Stimulated activated naive CD8-positive, alpha-beta T cell treated with anti-CD3 and anti-CD28 coated beads, Interleukin-15, amount 100 ng/mL, for 72 hours (primary cell): ENCODE results near the gene TANGO6.
"Not testable (repeated sequence)": the region's sequence is repeated elsewhere in the genome, so short reads cannot be mapped to it uniquely, and the experiment has no call there.

ENCODE experiments used
- ATAC-seq: fragments of 150-1000 bp; cut with Tn5 transposase; 2 replicates; pipeline ENCODE4 v1.10.0; 2021; ENCODE audit warnings: mild to moderate bottlenecking, moderate library complexity
- DNase-seq, 2 donors: peaks; one replicate each; pipeline ENCODE4 v3.0.0; 2021 to 2022
- H3K27ac Mint-ChIP-seq, 2 donors: one replicate each; pipeline ENCODE4 v1.8.0; 2022; ENCODE audit warnings: mild to moderate bottlenecking in 2 of 2, mixed read lengths in 2 of 2, moderate library complexity in 2 of 2
- H3K27me3 Mint-ChIP-seq: one replicate; pipeline ENCODE4 v1.8.0; 2022; ENCODE audit warnings: mixed read lengths
- H3K4me1 Mint-ChIP-seq: one replicate; pipeline ENCODE4 v1.8.0; 2022; ENCODE audit warnings: mild to moderate bottlenecking, mixed read lengths
- H3K4me3 Mint-ChIP-seq, 2 donors: one replicate each; pipeline ENCODE4 v1.8.0; 2022; ENCODE audit warnings: mild to moderate bottlenecking in 2 of 2, mixed read lengths in 2 of 2, moderate library complexity in 1 of 2
- H3K9me3 Mint-ChIP-seq, 2 donors: one replicate each; pipeline ENCODE4 v1.8.0; 2022; ENCODE audit warnings: mixed read lengths in 2 of 2

Gene TANGO6

GRCh38 chr16:69124406-69124805 lies 281.1 kb downstream of the TANGO6 start:
- not testable (repeated sequence) for H3K4me3 Mint-ChIP-seq, H3K27me3 Mint-ChIP-seq, H3K27ac Mint-ChIP-seq, H3K9me3 Mint-ChIP-seq, DNase-seq, ATAC-seq
- H3K4me1 Mint-ChIP-seq: peaks cover 39% of the 10 kb centered on the region

- peak overlapping the region in 1 of 2 donors; percentile 81 for H3K27ac Mint-ChIP-seq
- DNase-seq, ATAC-seq, H3K9me3 Mint-ChIP-seq, H3K4me3 Mint-ChIP-seq, H3K27me3 Mint-ChIP-seq: not testable (repeated sequence)
- peaks cover 45% of the 10 kb centered on the region for H3K4me1 Mint-ChIP-seq
These were observed 281.6 kb downstream of the TANGO6 start for GRCh38 chr16:69124961-69125360.

- DNase-seq (no peak), ATAC-seq (no peak)
- Mint-ChIP-seq H3K4me1 (peaks cover 58% of the 10 kb centered on the region), H3K27ac (no peak overlapping the region), H3K27me3 (no peaks in the 10 kb centered on the region), H3K4me3 (no peak overlapping the region), H3K9me3 (no peaks in the 10 kb centered on the region)
These were observed 282.9 kb downstream of the TANGO6 start for GRCh38 chr16:69126221-69126620.

GRCh38 chr16:69126801-69127200 lies 283.5 kb downstream of the TANGO6 start:
- H3K4me3 Mint-ChIP-seq, H3K27me3 Mint-ChIP-seq, DNase-seq, H3K9me3 Mint-ChIP-seq, ATAC-seq: not testable (repeated sequence)
- Mint-ChIP-seq H3K4me1 (peaks cover 63% of the 10 kb centered on the region), H3K27ac (peak overlapping the region in 1 of 2 donors; percentile 74)

GRCh38 chr16:69127966-69128510 lies 284.7 kb downstream of the TANGO6 start:
- peaks cover 65% of the 10 kb centered on the region for H3K4me1 Mint-ChIP-seq
- no peaks in the 10 kb centered on the region for H3K27me3 Mint-ChIP-seq
- no peaks in the 10 kb centered on the region for H3K9me3 Mint-ChIP-seq
- H3K4me3 Mint-ChIP-seq: no peak overlapping the region
- ATAC-seq: no peak
- DNase-seq: no peak
- peak overlapping the region in 1 of 2 donors; percentile 60 for H3K27ac Mint-ChIP-seq

- DNase-seq (no peak), ATAC-seq (no peak)
- no peak overlapping the region for H3K27ac Mint-ChIP-seq
- peak overlapping the region in 1 of 2 donors; percentile 91 for H3K4me3 Mint-ChIP-seq
- H3K27me3 Mint-ChIP-seq: no peaks in the 10 kb centered on the region
- no peaks in the 10 kb centered on the region for H3K9me3 Mint-ChIP-seq
- H3K4me1 Mint-ChIP-seq: peaks cover 81% of the 10 kb centered on the region
These were observed 287.1 kb downstream of the TANGO6 start for GRCh38 chr16:69130461-69130860.

GRCh38 chr16:69131167-69131838 lies 288.0 kb downstream of the TANGO6 start:
- DNase-seq (no peak), ATAC-seq (no peak)
- Mint-ChIP-seq H3K4me3 (peak overlapping the region; percentile 91 to 96), H3K9me3 (no peaks in the 10 kb centered on the region), H3K4me1 (peaks cover 79% of the 10 kb centered on the region), H3K27ac (peak overlapping the region; percentile 92 to 96), H3K27me3 (no peaks in the 10 kb centered on the region)

GRCh38 chr16:69131839-69132423 lies 288.6 kb downstream of the TANGO6 start:
- no peaks in the 10 kb centered on the region for H3K9me3 Mint-ChIP-seq
- peak in 1 of 2 donors; percentile 75 for DNase-seq
- H3K4me1 Mint-ChIP-seq: peaks cover 78% of the 10 kb centered on the region
- H3K27ac Mint-ChIP-seq: peak overlapping the region; percentile 92 to 96
- no peaks in the 10 kb centered on the region for H3K27me3 Mint-ChIP-seq
- peak; percentile 69 for ATAC-seq
- H3K4me3 Mint-ChIP-seq: peak overlapping the region; percentile 91 to 96

GRCh38 chr16:69132424-69133252 lies 289.3 kb downstream of the TANGO6 start, which contains the start of the genes CHTF8 and UTP4:
Gene CHTF8, minus strand, starts transcription at chr16:69132588. Its CDS starts 11,130 bp downstream, at chr16:69121458.
Gene UTP4, plus strand, starts transcription at chr16:69132649. Its CDS starts 811 bp downstream, at chr16:69133460.
- peaks cover 77% of the 10 kb centered on the region for H3K4me1 Mint-ChIP-seq
- ATAC-seq: peak; percentile 98

GRCh38 chr16:69133373-69133954 lies 290.1 kb downstream of the TANGO6 start:
- Mint-ChIP-seq H3K27ac (peak overlapping the region; percentile 93 to 97), H3K4me1 (peaks cover 73% of the 10 kb centered on the region), H3K9me3 (no peaks in the 10 kb centered on the region), H3K4me3 (peak overlapping the region; percentile 91 to 96), H3K27me3 (no peaks in the 10 kb centered on the region)
- no peak for DNase-seq
- ATAC-seq: no peak

More at GRCh38 chr16:69132424-69133252, 289.3 kb downstream of the TANGO6 start, which contains the start of the genes CHTF8 and UTP4:
- Mint-ChIP-seq H3K27ac (peak within 1 kb of the TSS; percentile 93 to 97), H3K27me3 (no peaks in the 10 kb centered on the region), H3K4me3 (peak within 1 kb of the TSS; percentile 91 to 96), H3K9me3 (no peaks in the 10 kb centered on the region)
- DNase-seq: peak; percentile 84 to 88
